H7 (cell line): ENCODE results near the gene SIDT2. TPM values are rescaled to one million over a fixed set of nuclear protein-coding genes. Genes with fewer than 3 reads are reported as not detected.
"Not testable (repeated sequence)": the region's sequence is repeated elsewhere in the genome, so short reads cannot be mapped to it uniquely, and the experiment has no call there.

Experiments
- DNase-seq: peaks from one replicate; pipeline ENCODE4 v3.0.0; 2012
- H3K27me3 ChIP-seq: 2 replicates; pipeline ENCODE4 v1.6.0; 2011; ENCODE audit warnings: mild to moderate bottlenecking, low read length; ENCODE audit not compliant: control insufficient read depth, insufficient read depth
- H3K36me3 ChIP-seq: replicated peaks from 2 replicates; pipeline ENCODE4 v1.5.1; 2011; ENCODE audit warnings: low read length; ENCODE audit not compliant: control insufficient read depth, insufficient read depth
- H3K4me3 ChIP-seq: 2 replicates; pipeline ENCODE4 v1.5.1; 2011; ENCODE audit warnings: low read depth, mild to moderate bottlenecking, control low read depth, low read length, moderate library complexity; ENCODE audit not compliant: insufficient read depth
- total RNA-seq: library from RNA; depleted of rRNA; stranded (reverse); fragments of >200 nt; shearing (Covaris generic); gene quantifications from 2 replicates; pipeline ENCODE4 v1.2.3, GENCODE V29; 2014

Gene SIDT2
- total RNA-seq, 1 experiment from 2014 or later, result 10.3 TPM

DNA sequence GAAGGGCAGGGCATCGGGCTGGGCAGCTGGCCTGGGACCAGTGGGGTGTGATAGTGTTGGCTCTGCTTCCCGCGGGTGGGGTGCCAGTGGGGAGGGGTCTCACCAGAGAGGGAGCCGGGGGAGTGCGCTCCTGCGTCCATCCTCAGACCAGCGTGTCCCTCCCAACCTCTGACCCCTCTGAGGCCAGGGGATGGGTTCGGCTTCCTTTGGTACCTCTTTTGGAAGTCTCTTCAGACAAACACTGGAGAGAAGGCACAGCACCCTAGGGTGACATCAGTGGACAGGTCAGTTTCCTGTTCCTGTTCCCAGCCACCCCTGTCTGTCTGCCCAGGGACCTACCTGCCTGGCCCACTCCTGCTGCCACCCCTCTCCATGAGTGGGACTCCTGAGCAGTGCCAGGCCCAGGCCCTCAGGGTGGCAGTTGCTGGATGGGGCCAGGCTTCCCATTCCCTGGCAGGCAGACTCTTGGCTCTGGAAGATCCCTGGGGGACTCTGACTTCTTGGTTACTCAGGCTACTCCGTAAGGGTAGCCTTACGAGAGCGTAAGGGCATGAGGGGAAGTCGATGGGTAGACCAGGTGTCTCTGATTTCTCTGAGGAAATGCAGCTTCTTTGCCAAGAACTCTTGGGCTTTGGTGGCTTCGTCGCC is 23.2 kb downstream of the SIDT2 start:
- Histone ChIP-seq H3K27me3 (no peaks in the 10 kb centered on the region), H3K4me3 (no peak overlapping the region; the same call in 1 of the 2 replicates), H3K36me3 (peaks cover 11% of the 10 kb centered on the region)
- peak; percentile 49 for DNase-seq

DNA sequence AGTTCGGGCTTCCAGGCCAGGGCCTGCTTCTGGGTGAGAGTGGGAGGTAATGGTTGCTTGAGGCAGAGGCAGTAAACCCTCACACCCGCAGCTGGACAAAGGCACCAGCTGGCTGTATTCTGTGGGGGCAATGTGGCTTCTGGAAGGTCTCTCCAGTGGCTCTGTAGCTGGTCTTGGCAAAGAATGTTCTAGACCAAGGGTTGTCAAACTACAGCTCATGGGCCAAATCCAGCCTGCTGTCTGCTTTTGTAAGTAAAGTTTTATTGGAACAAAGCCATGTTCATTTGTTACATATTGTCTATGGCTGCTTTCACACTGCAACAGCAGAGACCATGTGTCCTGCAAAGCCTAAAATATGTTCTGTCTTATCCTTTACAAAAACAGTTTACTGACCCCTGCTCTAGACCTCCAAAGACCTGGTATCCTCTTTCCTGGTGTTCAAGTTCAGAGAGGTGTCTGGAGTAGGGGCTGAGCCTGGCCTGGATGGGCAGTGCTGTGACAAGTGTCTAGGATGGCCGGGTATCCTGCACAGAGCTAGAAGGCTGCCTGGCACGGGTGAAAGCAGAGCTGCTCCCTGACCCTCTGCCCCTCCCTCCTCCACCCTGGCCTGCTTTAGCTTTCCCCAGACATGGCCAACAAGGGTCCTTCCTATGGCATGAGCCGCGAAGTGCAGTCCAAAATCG is 24.0 kb downstream of the SIDT2 start:
- no peak overlapping the region for H3K4me3 ChIP-seq

DNA sequence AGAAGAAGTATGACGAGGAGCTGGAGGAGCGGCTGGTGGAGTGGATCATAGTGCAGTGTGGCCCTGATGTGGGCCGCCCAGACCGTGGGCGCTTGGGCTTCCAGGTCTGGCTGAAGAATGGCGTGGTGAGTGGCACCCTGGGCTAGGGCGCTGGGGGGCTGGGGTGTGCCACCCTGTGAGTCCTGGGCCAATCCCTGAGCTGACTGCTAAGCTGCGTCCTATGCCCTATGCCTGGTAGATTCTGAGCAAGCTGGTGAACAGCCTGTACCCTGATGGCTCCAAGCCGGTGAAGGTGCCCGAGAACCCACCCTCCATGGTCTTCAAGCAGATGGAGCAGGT is 24.5 kb downstream of the SIDT2 start:
- DNase-seq, result no peak
- Histone ChIP-seq H3K36me3 (peaks cover 11% of the 10 kb centered on the region), H3K4me3 (no peak overlapping the region), H3K27me3 (no peaks in the 10 kb centered on the region)

More for the DNA sequence above, 24.0 kb downstream of the SIDT2 start:
- peaks cover 11% of the 10 kb centered on the region for H3K36me3 ChIP-seq
- no peaks in the 10 kb centered on the region for H3K27me3 ChIP-seq
- DNase-seq, result no peak

DNA sequence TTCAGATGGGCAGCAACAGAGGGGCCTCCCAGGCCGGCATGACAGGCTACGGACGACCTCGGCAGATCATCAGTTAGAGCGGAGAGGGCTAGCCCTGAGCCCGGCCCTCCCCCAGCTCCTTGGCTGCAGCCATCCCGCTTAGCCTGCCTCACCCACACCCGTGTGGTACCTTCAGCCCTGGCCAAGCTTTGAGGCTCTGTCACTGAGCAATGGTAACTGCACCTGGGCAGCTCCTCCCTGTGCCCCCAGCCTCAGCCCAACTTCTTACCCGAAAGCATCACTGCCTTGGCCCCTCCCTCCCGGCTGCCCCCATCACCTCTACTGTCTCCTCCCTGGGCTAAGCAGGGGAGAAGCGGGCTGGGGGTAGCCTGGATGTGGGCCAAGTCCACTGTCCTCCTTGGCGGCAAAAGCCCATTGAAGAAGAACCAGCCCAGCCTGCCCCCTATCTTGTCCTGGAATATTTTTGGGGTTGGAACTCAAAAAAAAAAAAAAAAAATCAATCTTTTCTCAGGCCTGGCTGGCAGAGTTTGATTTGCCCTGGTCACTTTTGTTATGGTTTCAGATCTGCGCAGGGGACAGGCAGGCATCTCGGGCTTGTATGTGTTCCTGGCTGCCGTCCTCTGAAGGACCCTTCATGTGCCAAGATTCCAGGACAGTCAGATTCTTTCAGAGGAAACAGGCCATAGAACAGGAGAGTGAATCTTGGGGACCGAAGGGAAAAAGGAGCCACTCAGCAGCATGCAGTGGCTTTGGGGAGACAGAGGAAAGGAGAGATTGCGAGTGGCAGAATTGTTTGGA is 25.9 kb downstream of the SIDT2 start:
- peaks cover 11% of the 10 kb centered on the region for H3K36me3 ChIP-seq
- no peaks in the 10 kb centered on the region for H3K27me3 ChIP-seq
- no peak overlapping the region for H3K4me3 ChIP-seq
- DNase-seq, result peak; percentile 40

DNA sequence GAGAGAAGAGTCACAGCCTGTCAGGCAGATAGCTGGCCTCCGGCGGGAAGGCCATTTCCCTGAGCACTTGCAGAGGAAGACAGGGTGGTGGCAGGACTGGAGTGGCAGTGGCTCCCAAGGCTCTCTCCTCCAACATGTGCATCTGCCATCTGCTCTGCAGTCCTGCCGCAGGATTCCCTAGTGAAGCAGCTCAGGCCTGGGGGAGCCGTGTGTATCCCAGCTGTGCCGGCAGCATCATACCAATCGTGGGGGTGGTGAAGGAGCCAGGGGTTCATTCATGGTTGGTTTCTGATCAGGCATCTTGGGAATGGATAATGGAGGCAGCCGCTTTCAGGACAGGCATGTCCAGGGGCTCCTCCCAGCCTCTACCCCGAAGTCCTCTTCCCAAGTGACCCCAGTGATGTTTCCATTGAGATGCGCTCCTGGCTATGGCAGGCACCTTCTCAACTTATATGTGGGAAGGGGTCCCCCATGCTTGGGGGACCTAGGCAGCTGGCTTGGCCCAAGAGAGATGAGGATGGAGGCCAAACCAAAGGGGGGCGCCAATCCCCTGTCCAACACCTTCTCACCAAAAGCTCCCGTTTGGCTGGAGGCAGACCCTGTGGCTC is 26.8 kb downstream of the SIDT2 start:
- peak; percentile 60 for DNase-seq
- H3K4me3 ChIP-seq, result no peak overlapping the region
- no peaks in the 10 kb centered on the region for H3K27me3 ChIP-seq
- peaks cover 11% of the 10 kb centered on the region for H3K36me3 ChIP-seq

- peaks cover 11% of the 10 kb centered on the region for H3K36me3 ChIP-seq
- not testable (repeated sequence) for H3K27me3 ChIP-seq, H3K4me3 ChIP-seq, DNase-seq
These were observed 27.6 kb downstream of the SIDT2 start for GRCh38 chr11:117206111-117206510.

GRCh38 chr11:117206859-117207258 is 28.3 kb downstream of the SIDT2 start:
- not testable (repeated sequence) for H3K27me3 ChIP-seq, H3K4me3 ChIP-seq, DNase-seq
- peaks cover 11% of the 10 kb centered on the region for H3K36me3 ChIP-seq

DNA sequence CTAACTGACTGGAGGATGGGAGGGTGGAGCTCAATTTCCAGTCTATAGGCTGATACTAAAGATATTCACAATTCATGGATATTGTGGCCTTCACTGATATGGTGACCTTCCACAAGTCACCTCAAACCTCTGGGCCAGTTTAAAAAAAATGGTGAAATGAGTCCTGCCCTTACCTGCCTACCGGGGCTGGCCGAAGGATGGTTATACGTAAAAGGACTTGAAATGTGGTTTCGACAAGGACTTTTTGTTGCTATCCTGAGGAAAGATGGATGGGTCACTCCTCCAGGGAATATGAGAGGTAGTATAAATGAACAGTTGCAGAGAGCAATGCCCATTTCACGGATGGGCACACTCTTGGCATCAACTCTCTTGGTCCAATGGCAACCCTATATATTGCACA is 28.9 kb downstream of the SIDT2 start:
- DNase-seq, H3K4me3 ChIP-seq: not testable (repeated sequence)

DNA sequence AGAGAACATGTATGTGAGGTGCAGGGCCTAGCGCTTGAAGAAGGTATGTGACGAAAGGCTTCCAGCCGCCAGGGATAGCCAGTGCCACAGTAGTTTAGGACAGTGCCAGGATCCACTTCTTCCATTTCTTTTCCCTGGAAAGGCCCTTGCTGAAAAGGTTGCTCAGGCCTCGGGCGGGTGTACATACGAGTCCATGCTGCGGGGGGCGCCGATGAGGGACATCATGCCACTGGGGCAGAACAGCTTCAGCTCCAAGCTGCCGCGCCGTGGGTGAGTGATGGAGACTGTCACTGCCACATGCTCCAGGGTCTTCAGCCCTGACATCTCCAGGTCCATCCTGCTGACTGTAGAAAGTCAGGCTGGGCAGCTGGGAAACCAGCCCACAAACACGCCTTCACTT is 30.2 kb downstream of the SIDT2 start:
- H3K27me3 ChIP-seq, H3K4me3 ChIP-seq, DNase-seq: not testable (repeated sequence)
- H3K36me3 ChIP-seq, result peaks cover 10% of the 10 kb centered on the region

More for the DNA sequence above, 28.9 kb downstream of the SIDT2 start:
- not testable (repeated sequence) for H3K36me3 ChIP-seq, H3K27me3 ChIP-seq

- not testable (repeated sequence) for H3K4me3 ChIP-seq, H3K36me3 ChIP-seq, DNase-seq, H3K27me3 ChIP-seq
These were observed 31.0 kb downstream of the SIDT2 start for GRCh38 chr11:117209351-117210125.

DNA sequence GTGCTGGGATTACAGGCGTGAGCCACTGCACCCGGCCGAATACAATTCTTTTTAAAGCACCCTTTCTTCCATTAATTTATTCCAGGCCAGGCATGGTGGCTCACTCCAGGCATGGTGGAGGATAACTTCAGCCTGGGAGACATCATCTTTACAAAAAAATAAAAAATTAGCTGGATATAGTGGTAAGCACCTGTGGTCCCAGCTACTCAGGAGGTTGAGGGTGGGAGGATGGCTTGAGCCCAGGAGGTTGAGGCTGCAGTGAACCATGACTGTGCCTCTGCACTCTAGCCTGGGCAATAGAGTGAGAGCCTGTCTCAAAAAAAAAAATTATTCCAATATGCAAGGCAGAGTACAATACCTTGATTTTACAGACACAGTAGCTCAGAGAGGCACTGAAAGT is 32.1 kb downstream of the SIDT2 start:
- DNase-seq, result no peak
- Histone ChIP-seq H3K27me3 (no peaks in the 10 kb centered on the region), H3K4me3 (no peak overlapping the region), H3K36me3 (peaks cover 1% of the 10 kb centered on the region)

DNA sequence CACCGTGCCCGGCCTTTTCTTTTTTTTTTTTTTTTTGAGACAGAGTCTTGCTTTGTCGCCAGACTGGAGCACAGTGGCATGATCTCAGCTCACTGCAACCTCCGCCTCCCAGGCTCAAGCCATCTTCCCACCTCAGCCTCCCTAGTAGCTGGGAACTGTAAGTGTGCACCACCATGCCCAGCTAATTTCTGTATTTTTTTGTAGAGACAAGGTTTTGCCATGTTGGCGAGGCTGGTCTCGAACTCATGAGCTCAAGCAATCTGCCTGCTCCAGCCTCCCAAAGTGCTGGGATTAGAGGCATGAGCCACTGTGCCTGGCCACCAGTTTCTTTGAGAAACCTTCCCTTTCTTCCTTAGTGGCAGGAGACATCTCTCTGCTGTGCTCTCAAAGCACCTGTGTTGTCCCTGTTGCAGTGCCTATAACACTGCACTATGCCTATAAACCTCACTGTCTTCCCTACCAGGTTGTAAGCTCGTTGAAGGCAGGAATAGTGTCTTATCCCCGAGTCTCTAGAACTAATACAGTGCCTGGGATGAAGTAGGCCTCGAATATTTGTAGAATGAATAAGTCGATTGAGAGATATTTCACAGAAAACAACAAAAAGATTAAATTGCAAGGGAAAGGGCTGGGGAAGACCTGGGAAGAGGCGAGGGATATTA is 34.3 kb downstream of the SIDT2 start:
- no peaks in the 10 kb centered on the region for H3K27me3 ChIP-seq
- no peak overlapping the region for H3K4me3 ChIP-seq
- peaks cover 6% of the 10 kb centered on the region for H3K36me3 ChIP-seq
- DNase-seq, result no peak

- DNase-seq, result no peak
- no peak overlapping the region for H3K4me3 ChIP-seq
- peaks cover 13% of the 10 kb centered on the region for H3K36me3 ChIP-seq
- no peaks in the 10 kb centered on the region for H3K27me3 ChIP-seq
These were observed 36.0 kb downstream of the SIDT2 start for GRCh38 chr11:117214404-117215110.
